Measurements from ENCODE around the gene KRTAP9-4.
"Not testable (repeated sequence)": the region's sequence is repeated elsewhere in the genome, so short reads cannot be mapped to it uniquely, and the experiment has no call there.

KRTAP9-4 gene

DNA sequence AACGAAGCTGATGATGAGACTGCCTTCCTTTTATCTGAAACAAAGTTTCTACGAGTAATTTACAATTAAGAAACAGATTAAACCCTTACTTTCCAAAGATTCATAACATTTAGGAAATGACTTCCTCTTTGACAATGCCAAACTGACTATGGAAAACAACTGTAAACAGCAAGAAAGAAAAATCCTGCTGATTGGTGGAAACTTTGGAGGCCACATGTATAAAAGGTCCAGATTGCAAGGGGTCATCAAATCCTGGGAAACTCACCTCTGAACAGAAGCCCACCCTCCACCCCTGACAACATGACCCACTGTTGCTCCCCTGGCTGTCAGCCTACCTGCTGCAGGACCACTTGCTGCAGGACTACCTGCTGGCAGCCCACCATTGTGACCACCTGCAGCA is 15.6 kb downstream of the KRTAP9-4 start, which contains the start of gene KRTAP9-6:
TSS of gene KRTAP9-6 (plus strand) at position 301 of the 400 bp plus-strand sequence. CDS start at position 301, 0 bp downstream.
- no peak for DNase-seq

DNA sequence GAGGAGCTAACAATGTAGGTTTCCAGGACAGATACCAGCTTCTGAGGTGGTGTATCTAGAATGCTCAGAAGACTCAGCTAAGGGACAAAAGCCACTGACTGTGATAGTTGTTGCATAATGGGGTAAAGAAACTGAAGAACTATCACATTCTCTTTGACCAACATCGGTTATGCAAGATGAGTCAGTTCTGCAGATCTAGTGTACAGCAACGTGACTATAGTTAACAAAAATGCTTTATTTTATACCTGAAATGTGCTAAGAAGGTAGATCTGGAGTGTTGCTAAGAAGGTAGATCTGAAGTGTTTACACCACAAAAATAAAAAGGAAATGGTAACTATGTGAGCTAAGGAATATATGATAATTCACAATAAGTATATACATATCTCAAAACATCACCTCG is 18.2 kb downstream of the KRTAP9-4 start:
- no peak for DNase-seq

DNA sequence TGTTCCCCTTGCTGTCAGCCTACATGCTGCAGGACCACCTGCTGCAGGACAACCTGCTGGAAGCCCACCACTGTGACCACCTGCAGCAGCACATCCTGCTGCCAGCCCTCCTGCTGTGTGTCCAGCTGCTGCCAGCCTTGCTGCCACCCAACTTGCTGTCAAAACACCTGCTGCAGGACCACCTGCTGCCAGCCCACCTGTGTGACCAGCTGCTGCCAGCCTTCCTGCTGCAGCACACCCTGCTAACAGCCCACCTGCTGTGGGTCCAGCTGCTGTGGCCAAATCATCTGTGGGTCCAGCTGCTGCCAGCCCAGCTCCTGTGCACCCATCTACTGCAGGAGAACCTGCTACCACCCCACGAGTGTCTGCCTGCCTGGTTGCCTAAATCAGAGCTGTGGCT is 21.8 kb downstream of the KRTAP9-4 start:
- not testable (repeated sequence) for DNase-seq

- DNase-seq = no peak
Observed at GRCh38 chr17:41271858-41272257, 22.4 kb downstream of the KRTAP9-4 start.

DNA sequence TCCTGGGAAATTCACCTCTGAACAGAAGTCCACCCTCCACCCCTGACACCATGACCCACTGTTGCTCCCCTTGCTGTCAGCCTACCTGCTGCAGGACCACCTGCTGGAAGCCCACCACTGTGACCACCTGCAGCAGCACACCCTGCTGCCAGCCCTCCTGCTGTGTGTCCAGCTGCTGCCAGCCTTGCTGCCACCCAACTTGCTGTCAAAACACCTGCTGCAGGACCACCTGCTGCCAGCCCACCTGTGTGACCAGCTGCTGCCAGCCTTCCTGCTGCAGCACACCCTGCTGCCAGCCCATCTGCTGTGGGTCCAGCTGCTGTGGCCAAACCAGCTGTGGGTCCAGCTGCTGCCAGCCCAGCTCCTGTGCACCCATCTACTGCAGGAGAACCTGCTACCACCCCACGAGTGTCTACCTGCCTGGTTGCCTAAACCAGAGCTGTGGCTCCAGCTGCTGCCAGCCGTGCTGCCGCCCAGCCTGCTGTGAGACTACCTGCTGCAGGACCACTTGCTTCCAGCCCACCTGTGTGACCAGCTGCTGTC is 26.2 kb downstream of the KRTAP9-4 start, which contains the start of gene KRTAP9-7:
TSS of gene KRTAP9-7 (plus strand) at position 51 of the 543 bp plus-strand sequence. CDS start at position 51, 0 bp downstream.
- not testable (repeated sequence) for DNase-seq

- DNase-seq = no peak
Observed at GRCh38 chr17:41278176-41278955, 28.9 kb downstream of the KRTAP9-4 start.

- no peak for DNase-seq
Observed at GRCh38 chr17:41284043-41284442, 34.6 kb downstream of the KRTAP9-4 start.

GRCh38 chr17:41284546-41284945 is 35.1 kb downstream of the KRTAP9-4 start:
- DNase-seq = no peak

DNA sequence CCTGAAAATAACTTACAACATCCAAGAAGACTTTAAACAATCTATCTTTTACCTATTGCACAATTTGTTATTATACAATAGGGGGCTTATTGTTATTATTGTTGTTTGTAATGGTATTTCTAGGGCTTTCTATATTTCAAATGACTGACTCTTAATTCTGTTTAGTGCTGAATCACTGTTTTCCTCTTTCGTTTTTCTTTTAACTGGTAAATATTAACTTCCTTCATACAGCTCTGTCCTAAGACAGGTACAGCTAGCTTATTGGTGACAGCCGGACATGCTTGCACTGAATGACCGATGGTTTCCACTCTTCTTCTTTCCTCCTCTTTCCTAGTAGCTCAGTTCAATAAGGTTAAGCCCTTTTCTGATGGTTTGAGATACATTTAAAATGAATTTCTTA is 37.6 kb downstream of the KRTAP9-4 start:
- no peak for DNase-seq

- no peak for DNase-seq
Observed at GRCh38 chr17:41294016-41294415, 44.5 kb downstream of the KRTAP9-4 start.

DNA sequence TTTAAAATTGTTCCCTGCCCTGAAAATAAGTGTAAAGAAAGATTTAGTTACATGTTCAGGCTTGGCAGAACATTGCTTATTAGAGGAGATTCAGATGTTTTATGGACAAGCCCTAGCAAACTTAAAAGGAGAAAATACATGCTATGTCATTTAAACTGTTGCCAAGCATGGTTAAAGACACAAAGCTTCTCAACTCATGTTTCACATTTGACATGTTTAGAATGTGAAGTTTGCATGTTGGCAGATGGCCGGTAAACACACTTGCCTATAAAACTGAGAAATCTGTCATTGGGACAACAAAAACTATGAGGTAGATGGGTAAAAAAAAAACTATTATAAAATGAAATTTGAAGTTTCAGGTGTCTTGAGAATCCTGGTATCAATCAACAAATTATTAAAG is 47.4 kb downstream of the KRTAP9-4 start:
- DNase-seq = no peak

DNA sequence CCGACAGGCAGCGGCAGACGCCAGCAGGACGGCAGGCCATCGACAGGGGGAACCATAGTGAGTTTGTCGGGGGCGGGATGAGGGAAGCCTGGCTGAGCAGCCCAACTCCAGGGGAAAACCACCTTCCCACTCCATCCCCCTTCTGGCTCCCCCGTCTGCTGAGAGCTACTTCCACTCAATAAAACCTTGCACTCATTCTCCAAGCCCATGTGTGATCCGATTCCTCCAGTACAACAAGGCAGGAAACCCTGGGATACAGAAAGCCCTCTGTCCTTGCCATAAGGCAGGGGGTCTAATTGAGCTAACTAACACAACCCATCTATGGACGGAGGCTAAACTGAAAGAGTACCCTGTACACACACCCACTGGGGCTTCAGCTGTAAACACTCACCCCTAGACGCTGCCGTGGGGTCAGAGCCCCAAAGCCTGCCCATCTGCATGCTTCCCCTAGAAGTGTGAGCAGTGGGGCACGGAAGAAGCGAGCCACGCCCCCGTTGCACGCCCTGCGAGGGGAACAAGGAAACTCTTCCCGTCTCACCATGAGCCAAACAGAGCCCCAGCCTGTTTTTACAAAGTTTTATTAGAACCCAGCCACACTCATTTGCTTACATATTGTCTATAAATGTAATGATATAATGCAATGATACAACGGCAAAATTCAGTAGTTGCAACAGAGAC is 49.1 kb downstream of the KRTAP9-4 start:
- DNase-seq = no peak
